GM12872 (cell line): ENCODE results near the gene MRI1.
A peak's percentile ranks its signal among the peaks of the same experiment; 100 is the strongest.

Experiments used
- CTCF ChIP-seq: IDR thresholded peaks from 3 replicates; pipeline ENCODE4 v1.5.1; 2011; ENCODE audit warnings: low read depth, mild to moderate bottlenecking, low read length, moderate library complexity; ENCODE audit not compliant: insufficient read depth

The MRI1 gene

GRCh38 chr19:13764101-13764807 is at the start of gene MRI1:
MRI1 (plus strand) TSS chr19:13764522; CDS start chr19:13764589, 67 bp downstream.
- TF ChIP-seq CTCF: no peak

- no peak for TF ChIP-seq CTCF
Observed at GRCh38 chr19:13717194-13717643, 47.1 kb upstream of the MRI1 start.

GRCh38 chr19:13718733-13719132 is 45.6 kb upstream of the MRI1 start:
- 0 out of 3 replicates have a peak, but pooled peaks have one; percentile 2 for TF ChIP-seq CTCF

- TF ChIP-seq CTCF: no peak
Observed at GRCh38 chr19:13722146-13722545, 42.2 kb upstream of the MRI1 start.

- TF ChIP-seq CTCF: no peak
Observed at GRCh38 chr19:13723206-13723605, 41.1 kb upstream of the MRI1 start.

- no peak for TF ChIP-seq CTCF
Observed at GRCh38 chr19:13726323-13726722, 38.0 kb upstream of the MRI1 start.

- no peak for TF ChIP-seq CTCF
Observed at GRCh38 chr19:13727798-13728197, 36.5 kb upstream of the MRI1 start.
